Neural progenitor cell (in vitro differentiated cells): ENCODE results near the gene KRTAP5-9.

ENCODE experiments used
- EZH2 ChIP-seq: fragments of 200-600 bp; sonication (generic); IDR thresholded peaks from 2 replicates; pipeline ENCODE4 v1.6.1; 2017; ENCODE audit warnings: antibody characterized with exemption, mild to moderate bottlenecking, moderate library complexity
- TF ChIP-seq, protein P1 (sequence below): fragments of 200-600 bp; sonication (generic); IDR thresholded peaks from 2 replicates; pipeline ENCODE4 v1.5.1; 2017; ENCODE audit warnings: antibody characterized with exemption, mild to moderate bottlenecking

DNA sequence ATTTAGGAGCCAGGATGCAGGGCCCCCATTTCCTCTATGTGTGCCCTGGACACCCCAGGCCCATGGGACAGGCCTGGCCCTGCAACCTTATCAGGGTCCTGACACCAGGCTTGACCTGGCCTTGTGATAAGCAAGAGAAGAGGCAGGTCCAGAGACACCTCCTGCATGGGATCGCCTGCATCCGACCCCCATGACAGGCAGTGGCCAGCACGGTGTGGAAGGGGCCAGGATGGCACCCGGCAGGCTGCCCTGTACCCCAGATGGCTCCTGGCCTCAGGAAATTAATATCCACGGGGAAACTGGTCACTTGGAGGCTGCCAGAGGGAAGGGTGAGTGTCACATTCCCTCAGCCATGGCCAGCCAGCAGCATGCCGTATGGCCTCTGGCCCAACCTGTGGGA, 6.8 kb downstream of the KRTAP5-9 start:
- no peak for TF ChIP-seq EZH2
- TF ChIP-seq, protein P1, sequence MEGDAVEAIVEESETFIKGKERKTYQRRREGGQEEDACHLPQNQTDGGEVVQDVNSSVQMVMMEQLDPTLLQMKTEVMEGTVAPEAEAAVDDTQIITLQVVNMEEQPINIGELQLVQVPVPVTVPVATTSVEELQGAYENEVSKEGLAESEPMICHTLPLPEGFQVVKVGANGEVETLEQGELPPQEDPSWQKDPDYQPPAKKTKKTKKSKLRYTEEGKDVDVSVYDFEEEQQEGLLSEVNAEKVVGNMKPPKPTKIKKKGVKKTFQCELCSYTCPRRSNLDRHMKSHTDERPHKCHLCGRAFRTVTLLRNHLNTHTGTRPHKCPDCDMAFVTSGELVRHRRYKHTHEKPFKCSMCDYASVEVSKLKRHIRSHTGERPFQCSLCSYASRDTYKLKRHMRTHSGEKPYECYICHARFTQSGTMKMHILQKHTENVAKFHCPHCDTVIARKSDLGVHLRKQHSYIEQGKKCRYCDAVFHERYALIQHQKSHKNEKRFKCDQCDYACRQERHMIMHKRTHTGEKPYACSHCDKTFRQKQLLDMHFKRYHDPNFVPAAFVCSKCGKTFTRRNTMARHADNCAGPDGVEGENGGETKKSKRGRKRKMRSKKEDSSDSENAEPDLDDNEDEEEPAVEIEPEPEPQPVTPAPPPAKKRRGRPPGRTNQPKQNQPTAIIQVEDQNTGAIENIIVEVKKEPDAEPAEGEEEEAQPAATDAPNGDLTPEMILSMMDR: no peak
